Dendritic cell treated with granulocyte-macrophage colony-stimulating factor and Interleukin-4, amounts not matched to agents 40 ng/mL and 50 ng/mL, for 4 days (primary cell): ENCODE data around the gene TRAF3IP1.
"Not testable (repeated sequence)": the region's sequence is repeated elsewhere in the genome, so short reads cannot be mapped to it uniquely, and the experiment has no call there.

Source experiments
- H3K27ac Mint-ChIP-seq: one replicate; pipeline ENCODE4 v1.8.0; 2022; ENCODE audit warnings: mild to moderate bottlenecking, mixed read lengths
- H3K27me3 Mint-ChIP-seq: one replicate; pipeline ENCODE4 v1.8.0; 2022; ENCODE audit warnings: mild to moderate bottlenecking, mixed read lengths
- H3K36me3 Mint-ChIP-seq: one replicate; pipeline ENCODE4 v1.8.0; 2022; ENCODE audit warnings: low read depth, mixed read lengths
- H3K4me1 Mint-ChIP-seq: one replicate; pipeline ENCODE4 v1.8.0; 2022; ENCODE audit warnings: low read depth, mixed read lengths
- H3K4me3 Mint-ChIP-seq: one replicate; pipeline ENCODE4 v1.8.0; 2022; ENCODE audit warnings: mild to moderate bottlenecking, moderate library complexity, mixed read lengths
- H3K9me3 Mint-ChIP-seq: one replicate; pipeline ENCODE4 v1.8.0; 2022; ENCODE audit warnings: mixed read lengths
- intact Hi-C: fragments of 100-400 bp; cut with micrococcal nuclease; formaldehyde crosslinking; loops from one replicate; pipeline ENCODE4 v1.15.0; 2022

TRAF3IP1 gene

DNA sequence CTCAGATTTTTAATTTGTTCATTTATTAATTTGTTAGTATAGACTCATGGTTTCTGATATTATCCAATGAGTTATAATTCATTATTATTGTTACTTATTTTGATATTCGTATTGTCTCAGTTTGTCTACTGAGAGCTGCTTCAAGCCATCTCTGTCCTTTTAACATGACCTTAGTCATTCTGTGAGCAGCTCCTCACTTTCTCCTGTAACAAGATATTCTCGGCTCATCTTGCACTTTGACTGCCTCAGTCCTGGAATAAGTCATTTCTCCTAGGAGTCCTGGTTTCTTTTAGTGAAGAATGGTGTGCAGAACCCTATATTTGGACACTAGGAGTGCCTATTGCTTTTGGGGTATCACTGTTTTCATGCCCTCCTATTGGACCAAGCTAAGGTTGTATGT lies 119.6 kb downstream of the TRAF3IP1 start:
- H3K27ac Mint-ChIP-seq, result peak overlapping the region; percentile 59
- H3K27me3 Mint-ChIP-seq, result no peaks in the 10 kb centered on the region
- intact Hi-C loops, result no loop called here
- H3K4me1 Mint-ChIP-seq, result peaks cover 30% of the 10 kb centered on the region
- H3K9me3 Mint-ChIP-seq, result no peaks in the 10 kb centered on the region
- H3K4me3 Mint-ChIP-seq, result no peak overlapping the region
- peaks cover 78% of the 10 kb centered on the region for H3K36me3 Mint-ChIP-seq

DNA sequence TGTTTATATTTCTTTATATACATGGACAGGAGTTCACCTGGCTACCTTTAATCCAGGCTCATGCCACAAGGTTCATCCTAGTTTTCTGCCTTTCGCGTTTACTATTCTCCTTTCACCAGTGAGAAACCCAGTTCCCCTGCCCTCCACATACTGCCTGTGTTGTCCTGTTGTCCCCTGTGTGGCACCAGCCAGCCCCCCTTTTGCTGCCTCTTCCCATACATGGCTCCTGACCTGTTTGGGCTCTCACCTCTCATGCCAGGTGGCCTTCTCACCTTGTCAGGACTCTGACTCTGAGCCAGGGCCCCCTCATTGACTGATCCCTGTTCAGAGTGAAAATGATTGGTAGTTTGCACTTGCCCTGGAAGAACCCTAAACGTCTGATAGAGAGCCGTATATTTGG lies 120.0 kb downstream of the TRAF3IP1 start:
- intact Hi-C loops, result no loop called here
- Mint-ChIP-seq H3K27me3 (no peaks in the 10 kb centered on the region), H3K4me3 (no peak overlapping the region), H3K27ac (peak overlapping the region; percentile 59), H3K9me3 (no peaks in the 10 kb centered on the region), H3K4me1 (peaks cover 30% of the 10 kb centered on the region), H3K36me3 (peaks cover 78% of the 10 kb centered on the region)

DNA sequence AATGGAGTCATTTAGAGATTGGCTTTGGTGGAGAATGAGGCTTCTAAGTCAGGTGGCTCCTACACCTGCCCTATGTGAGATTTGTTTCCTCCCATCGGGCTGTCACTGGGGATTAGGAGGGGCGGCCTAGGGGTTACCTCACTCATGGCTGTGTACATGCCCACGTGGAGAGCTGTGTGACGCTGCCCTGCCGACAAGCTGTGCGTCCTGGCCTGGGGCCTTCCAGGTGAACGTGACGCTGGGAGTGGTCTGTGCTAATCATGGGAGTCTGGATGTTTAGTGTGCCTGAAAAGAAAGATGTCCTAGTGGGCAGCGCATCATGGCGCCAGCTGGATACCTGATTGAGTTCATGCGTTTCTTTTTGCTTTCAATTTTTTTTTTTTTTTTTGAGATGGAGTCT lies 120.4 kb downstream of the TRAF3IP1 start:
- intact Hi-C loops, result no loop called here
- no peaks in the 10 kb centered on the region for H3K27me3 Mint-ChIP-seq
- peaks cover 78% of the 10 kb centered on the region for H3K36me3 Mint-ChIP-seq
- peaks cover 30% of the 10 kb centered on the region for H3K4me1 Mint-ChIP-seq
- H3K4me3 Mint-ChIP-seq, result no peak overlapping the region
- no peaks in the 10 kb centered on the region for H3K9me3 Mint-ChIP-seq
- H3K27ac Mint-ChIP-seq, result peak overlapping the region; percentile 59

DNA sequence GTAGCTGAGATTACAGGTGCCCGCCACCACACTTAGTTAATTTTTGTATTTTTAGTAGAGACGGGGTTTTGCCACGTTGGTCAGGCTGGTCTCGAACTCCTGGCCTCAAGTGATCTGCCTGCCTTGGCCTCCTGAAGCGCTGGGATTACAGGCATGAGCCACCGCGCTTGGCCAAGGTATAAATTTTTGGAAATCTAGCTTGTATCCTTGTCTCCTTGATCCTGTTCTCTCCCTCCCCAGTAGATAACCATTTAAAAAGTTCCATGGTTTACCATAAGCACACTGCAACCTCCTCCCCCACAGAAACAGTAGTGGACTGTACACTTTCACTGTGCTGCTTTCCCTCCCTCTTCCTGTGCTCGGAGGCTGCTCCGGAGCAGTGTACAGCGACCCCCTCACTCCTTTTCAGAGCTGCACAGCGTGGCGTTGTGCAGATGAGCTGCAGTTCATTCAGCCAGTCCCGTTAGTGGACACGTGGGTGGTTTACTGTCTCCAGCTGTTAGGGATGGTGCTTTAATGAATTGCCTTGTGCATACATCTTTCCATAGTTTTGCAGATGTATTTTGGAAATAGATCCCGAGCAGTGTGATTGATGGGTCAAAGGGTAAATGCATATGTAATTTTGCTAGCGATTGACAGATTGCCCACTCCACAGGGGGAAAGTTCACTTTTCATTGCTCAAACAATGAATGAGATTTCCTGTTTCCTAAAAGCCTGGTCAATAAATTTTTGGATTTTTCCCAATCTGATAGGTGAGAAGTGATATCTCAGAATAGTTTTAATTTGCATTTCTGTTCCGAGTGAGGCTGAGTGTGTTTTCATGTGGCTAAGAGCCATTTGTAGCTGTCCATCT lies 121.2 kb downstream of the TRAF3IP1 start:
- Mint-ChIP-seq H3K4me3 (no peak overlapping the region), H3K9me3 (no peaks in the 10 kb centered on the region), H3K27me3 (no peaks in the 10 kb centered on the region), H3K4me1 (peaks cover 30% of the 10 kb centered on the region), H3K36me3 (peaks cover 78% of the 10 kb centered on the region), H3K27ac (no peak overlapping the region)
- intact Hi-C loops, result no loop called here

DNA sequence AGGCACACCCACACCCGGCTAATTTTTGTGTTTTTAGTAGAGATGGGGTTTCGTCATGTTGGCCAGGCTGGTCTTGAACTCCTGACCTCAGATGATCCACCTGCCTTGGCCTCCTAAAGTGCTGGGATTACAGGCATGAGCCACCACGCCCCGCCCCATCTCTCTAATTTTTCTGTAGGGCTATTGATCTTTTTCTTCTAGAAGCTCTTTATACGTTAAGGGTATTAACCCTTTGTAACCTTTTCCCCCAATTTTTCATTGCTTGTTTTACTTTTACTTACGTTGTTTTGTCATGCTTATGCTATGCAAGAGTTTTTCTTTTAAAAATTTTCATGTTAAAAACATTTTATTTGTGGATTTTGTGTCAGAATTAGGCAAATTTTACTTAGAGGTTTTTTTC lies 121.9 kb downstream of the TRAF3IP1 start:
- Mint-ChIP-seq H3K4me1 (peaks cover 30% of the 10 kb centered on the region), H3K36me3 (peaks cover 78% of the 10 kb centered on the region)
- intact Hi-C loops, H3K9me3 Mint-ChIP-seq, H3K27ac Mint-ChIP-seq, H3K27me3 Mint-ChIP-seq, H3K4me3 Mint-ChIP-seq: not testable (repeated sequence)

DNA sequence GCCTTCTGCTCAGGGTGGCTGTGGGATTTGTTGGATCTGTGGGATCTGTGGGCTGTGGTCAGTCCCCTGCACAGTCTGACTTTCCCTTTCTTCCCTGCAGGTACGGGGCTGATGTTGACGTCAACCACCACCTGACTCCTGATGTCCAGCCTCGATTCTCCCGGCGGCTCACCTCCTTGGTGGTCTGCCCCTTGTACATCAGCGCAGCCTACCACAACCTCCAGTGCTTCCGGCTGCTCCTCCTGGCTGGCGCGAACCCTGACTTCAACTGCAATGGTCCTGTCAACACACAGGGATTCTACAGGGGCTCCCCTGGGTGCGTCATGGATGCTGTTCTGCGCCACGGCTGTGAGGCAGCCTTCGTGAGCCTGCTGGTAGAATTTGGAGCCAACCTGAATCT lies 123.9 kb downstream of the TRAF3IP1 start:
- Mint-ChIP-seq H3K36me3 (peaks cover 91% of the 10 kb centered on the region), H3K27ac (no peak overlapping the region), H3K4me1 (peaks cover 36% of the 10 kb centered on the region)

DNA sequence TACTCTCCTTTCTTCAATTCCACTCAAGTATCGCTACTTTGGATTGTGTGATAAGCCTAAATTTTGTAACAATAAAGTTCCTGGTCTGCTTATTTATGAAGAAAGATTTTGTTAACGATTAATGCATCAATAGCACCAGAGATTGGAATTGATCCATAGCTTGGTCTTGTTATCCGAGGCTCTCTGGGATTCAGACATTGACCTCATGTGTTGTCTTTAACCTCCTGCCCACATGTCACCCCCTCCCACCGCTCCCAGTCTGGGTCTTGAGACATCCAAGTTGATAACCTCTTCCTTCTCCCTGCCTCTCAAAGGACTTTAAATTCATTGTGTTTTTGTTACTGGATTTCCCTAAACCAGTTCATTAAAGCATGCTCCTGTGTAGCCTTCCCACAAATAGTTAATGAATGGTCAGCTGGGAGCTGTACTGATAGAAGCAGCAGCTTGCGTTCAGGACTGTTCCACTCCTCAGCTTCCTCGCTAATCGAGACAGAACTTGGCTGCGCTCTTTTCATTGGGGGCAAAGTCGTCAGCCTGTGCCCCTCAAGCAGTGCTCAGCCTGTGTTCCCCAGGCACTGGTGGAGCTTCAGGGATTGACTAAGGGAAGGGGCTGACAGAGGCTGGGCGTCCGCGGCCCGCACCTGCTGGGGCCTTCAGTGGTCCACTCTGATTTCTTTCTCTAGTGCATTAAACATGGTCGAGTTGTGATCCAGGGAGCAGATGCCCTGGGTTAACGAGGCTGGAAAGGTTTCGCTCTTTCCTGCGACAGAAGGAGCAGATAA lies 125.3 kb downstream of the TRAF3IP1 start:
- intact Hi-C loops, result no loop called here
- peaks cover 94% of the 10 kb centered on the region for H3K36me3 Mint-ChIP-seq
- H3K9me3 Mint-ChIP-seq, result no peaks in the 10 kb centered on the region
- no peak overlapping the region for H3K27ac Mint-ChIP-seq
- peaks cover 38% of the 10 kb centered on the region for H3K4me1 Mint-ChIP-seq
- H3K4me3 Mint-ChIP-seq, result no peak overlapping the region
- no peaks in the 10 kb centered on the region for H3K27me3 Mint-ChIP-seq

More for the DNA sequence above, 123.9 kb downstream of the TRAF3IP1 start:
- intact Hi-C loops, result no loop called here
- H3K4me3 Mint-ChIP-seq, result no peak overlapping the region
- no peaks in the 10 kb centered on the region for H3K9me3 Mint-ChIP-seq
- H3K27me3 Mint-ChIP-seq, result no peaks in the 10 kb centered on the region

DNA sequence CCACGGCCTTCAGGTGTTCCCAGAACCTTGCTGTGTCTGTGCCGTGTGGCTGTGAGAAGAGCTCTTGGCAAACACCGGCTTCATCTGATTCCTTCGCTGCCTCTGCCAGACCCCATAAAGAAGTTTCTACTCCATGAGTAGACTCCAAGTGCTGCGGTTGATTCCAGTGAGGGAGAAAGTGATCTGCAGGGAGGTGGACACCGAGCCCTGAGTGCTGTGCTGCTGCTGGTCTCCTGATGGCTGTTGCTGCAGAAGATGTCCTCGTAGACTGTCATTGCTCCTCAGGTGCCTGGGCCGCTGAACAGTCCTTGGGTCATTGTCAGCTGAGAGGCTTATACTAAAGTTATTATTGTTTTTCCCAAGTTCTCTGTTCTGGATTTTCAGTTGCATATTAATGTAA lies 126.1 kb downstream of the TRAF3IP1 start:
- Mint-ChIP-seq H3K27ac (no peak overlapping the region), H3K4me3 (no peak overlapping the region), H3K9me3 (no peaks in the 10 kb centered on the region), H3K4me1 (peaks cover 34% of the 10 kb centered on the region), H3K36me3 (peaks cover 94% of the 10 kb centered on the region), H3K27me3 (no peaks in the 10 kb centered on the region)
- intact Hi-C loops, result no loop called here

DNA sequence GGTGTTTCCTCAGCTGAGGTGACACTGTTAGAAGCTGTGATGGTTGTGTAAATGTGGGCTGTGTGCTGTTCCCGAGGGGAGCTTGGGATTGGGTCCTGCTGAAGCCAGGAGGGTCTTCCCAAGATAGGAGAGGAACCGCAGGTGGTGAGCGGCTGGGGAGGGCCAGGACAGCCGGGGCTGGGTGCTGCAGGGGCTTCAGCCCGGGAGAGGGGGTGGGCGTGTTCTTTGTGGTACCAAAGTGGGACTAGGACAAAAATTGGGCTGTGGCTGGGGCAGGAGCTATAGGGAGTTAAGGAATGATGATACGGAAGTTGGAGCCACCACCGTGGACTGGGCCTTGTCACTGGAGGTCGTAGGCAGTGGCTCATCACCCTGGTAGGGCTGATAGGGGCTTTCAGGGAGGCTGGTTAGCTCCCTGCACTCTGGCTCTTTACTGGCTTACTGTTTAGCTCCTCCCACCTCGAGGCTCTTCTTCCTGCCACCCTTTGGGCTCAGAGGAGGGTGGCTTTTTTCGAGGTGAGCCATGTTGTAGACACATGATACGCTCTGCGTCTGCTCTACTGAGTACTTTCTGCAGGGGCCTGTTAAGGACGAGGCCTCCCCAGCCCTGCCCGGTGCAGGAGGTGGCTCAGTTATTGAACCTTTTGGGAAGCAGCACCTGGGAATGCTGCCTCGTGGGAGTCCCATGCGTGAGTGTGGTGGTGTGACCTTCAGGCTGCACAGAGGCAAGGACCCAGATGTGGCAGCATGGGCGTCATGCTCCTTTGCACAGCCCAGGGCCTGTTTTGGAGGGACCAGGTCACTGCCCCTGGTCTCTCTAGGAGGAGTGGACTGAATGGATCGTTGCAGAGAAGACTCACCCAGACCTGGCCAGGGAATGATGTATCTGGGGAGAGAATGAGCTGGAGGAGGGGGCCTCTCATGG lies 128.0 kb downstream of the TRAF3IP1 start:
- Mint-ChIP-seq H3K27me3 (no peaks in the 10 kb centered on the region), H3K9me3 (no peaks in the 10 kb centered on the region), H3K36me3 (peaks cover 92% of the 10 kb centered on the region), H3K27ac (peak overlapping the region; percentile 55), H3K4me3 (no peak overlapping the region), H3K4me1 (peaks cover 29% of the 10 kb centered on the region)
- intact Hi-C loops, result no loop called here

DNA sequence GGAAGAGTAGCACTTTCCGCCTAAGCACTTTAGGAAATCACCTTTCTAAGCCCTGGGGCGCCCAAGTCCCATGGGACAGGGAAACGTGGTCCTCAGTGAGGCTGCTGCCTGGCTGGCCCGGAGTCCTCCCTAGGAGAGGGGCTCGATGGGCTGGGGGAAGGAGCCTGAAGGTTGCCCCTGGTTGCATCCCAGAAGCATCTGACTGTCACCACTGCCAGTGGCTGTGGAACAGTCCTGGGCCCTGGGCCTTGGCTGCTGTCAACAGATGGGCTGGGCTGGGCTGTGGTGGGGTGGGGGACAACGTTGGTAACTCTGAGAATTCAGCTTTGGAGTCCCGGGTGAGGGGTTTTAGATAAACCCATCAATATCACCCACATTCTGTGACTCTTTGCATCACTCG lies 128.9 kb downstream of the TRAF3IP1 start:
- Mint-ChIP-seq H3K4me1 (peaks cover 29% of the 10 kb centered on the region), H3K36me3 (peaks cover 82% of the 10 kb centered on the region), H3K27ac (no peak overlapping the region), H3K27me3 (no peaks in the 10 kb centered on the region), H3K9me3 (no peaks in the 10 kb centered on the region), H3K4me3 (no peak overlapping the region)
- intact Hi-C loops, result no loop called here

DNA sequence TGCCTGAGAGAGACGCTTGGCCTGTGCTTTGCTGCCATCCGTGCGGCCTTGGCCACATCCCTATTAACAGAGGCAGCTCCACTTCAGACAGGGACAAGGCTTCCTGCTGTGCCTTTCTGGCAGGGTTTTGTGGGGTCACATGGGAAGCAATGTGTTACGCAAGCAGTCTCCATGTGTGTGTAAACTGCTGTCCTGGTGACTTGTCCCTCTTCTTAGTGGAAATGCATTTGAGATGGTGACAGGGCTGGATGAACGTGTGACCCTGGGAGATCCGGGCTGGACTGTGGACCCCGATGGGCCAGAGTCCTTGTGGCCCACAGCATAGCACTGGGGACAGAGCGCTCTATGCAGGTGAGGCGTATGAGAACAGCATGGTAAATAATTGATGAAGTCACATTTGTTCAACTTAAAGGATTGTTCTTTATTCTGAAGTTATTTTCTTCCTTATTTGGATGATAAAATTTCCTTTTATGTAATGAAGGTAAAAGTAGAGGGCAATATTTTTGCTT lies 129.6 kb downstream of the TRAF3IP1 start:
- H3K27ac Mint-ChIP-seq, result no peak overlapping the region
- no peak overlapping the region for H3K4me3 Mint-ChIP-seq

DNA sequence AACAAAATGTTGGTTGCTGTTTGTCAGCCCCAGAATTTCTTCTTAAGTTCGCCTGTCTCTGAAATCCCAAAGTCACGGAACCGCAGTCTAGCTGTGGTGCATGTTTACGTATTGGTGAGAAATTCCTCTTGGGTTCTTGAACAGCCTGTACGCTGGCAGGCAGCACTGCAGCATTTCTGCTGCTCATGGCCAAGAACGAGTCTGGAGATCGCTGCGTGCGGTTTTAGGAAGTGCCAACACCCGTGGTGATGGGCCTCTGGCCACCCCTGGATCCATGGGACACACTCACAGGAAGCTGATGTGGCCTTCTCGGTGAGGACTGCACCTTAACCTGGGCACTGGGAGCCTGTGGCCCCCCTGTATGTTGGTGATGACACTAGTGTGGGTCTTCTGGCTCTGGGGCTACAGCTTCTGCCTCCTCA lies 130.1 kb downstream of the TRAF3IP1 start:
- Mint-ChIP-seq H3K27ac (no peak overlapping the region), H3K4me1 (peaks cover 29% of the 10 kb centered on the region), H3K9me3 (peaks cover 10% of the 10 kb centered on the region), H3K36me3 (peaks cover 70% of the 10 kb centered on the region), H3K4me3 (no peak overlapping the region), H3K27me3 (no peaks in the 10 kb centered on the region)
- intact Hi-C loops, result no loop called here

More for the DNA sequence above, 129.6 kb downstream of the TRAF3IP1 start:
- peaks cover 29% of the 10 kb centered on the region for H3K4me1 Mint-ChIP-seq
- intact Hi-C loops, result no loop called here
- H3K27me3 Mint-ChIP-seq, result no peaks in the 10 kb centered on the region
- H3K36me3 Mint-ChIP-seq, result peaks cover 75% of the 10 kb centered on the region
- H3K9me3 Mint-ChIP-seq, result peaks cover 5% of the 10 kb centered on the region
